ENCODE measurements around the gene PRDM5. TPM values are rescaled to one million over a fixed set of nuclear protein-coding genes. Genes with fewer than 3 reads are reported as not detected.

PRDM5 gene
- total RNA-seq, 6 experiments from 2014 or later, result 0.20 to 0.64 (median 0.36) TPM

GRCh38 chr4:120839334-120839973 lies 83.1 kb downstream of the PRDM5 start:
- no peak overlapping the region for H3K4me3 ChIP-seq
- H3K27ac ChIP-seq, result no peak overlapping the region
- H3K27me3 ChIP-seq, result no peaks in the 10 kb centered on the region
- H3K36me3 ChIP-seq, result no peaks in the 10 kb centered on the region
- TF ChIP-seq POLR2A (IDR thresholded peaks at IDR 0.05), result no peak
- TF ChIP-seq, protein P1, sequence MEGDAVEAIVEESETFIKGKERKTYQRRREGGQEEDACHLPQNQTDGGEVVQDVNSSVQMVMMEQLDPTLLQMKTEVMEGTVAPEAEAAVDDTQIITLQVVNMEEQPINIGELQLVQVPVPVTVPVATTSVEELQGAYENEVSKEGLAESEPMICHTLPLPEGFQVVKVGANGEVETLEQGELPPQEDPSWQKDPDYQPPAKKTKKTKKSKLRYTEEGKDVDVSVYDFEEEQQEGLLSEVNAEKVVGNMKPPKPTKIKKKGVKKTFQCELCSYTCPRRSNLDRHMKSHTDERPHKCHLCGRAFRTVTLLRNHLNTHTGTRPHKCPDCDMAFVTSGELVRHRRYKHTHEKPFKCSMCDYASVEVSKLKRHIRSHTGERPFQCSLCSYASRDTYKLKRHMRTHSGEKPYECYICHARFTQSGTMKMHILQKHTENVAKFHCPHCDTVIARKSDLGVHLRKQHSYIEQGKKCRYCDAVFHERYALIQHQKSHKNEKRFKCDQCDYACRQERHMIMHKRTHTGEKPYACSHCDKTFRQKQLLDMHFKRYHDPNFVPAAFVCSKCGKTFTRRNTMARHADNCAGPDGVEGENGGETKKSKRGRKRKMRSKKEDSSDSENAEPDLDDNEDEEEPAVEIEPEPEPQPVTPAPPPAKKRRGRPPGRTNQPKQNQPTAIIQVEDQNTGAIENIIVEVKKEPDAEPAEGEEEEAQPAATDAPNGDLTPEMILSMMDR (IDR thresholded peaks at IDR 0.05), result no peak
- H3K9me3 ChIP-seq, result no peaks in the 10 kb centered on the region
- ATAC-seq (peak in 1 of 4 donors; percentile 12), DNase-seq (no peak)
- WGBS (ENCODE audit: insufficient coverage, low coverage, low lambda C conversion rate, missing lambda C conversion rate), result 74% methylated on average over 3 of the region's 8 CpGs
- H3K4me1 ChIP-seq, result no peaks in the 10 kb centered on the region
- intact Hi-C loops (cut with DNase I), result no loop called here

GRCh38 chr4:120838784-120839183 lies 83.7 kb downstream of the PRDM5 start:
- Histone ChIP-seq H3K4me3 (no peak overlapping the region), H3K9me3 (no peaks in the 10 kb centered on the region), H3K27ac (no peak overlapping the region), H3K36me3 (no peaks in the 10 kb centered on the region), H3K27me3 (no peaks in the 10 kb centered on the region), H3K4me1 (no peaks in the 10 kb centered on the region)
- intact Hi-C loops (cut with DNase I), result no loop called here
- no peak for TF ChIP-seq POLR2A (IDR thresholded peaks at IDR 0.05)
- TF ChIP-seq, protein P1 (IDR thresholded peaks at IDR 0.05), result no peak
- no peak for DNase-seq
- no CpG with 5 or more reads among the region's 5 CpGs for WGBS (ENCODE audit: insufficient coverage, low coverage, low lambda C conversion rate, missing lambda C conversion rate)
- no peak for ATAC-seq

- Histone ChIP-seq H3K9me3 (no peaks in the 10 kb centered on the region), H3K36me3 (no peaks in the 10 kb centered on the region), H3K27ac (no peak overlapping the region), H3K27me3 (no peaks in the 10 kb centered on the region), H3K4me1 (no peaks in the 10 kb centered on the region), H3K4me3 (no peak overlapping the region)
- WGBS (ENCODE audit: insufficient coverage, low coverage, low lambda C conversion rate, missing lambda C conversion rate), result 67% methylated on average over 1 of the region's 1 CpG
- intact Hi-C loops (cut with DNase I), result no loop called here
- no peak for DNase-seq
- ATAC-seq, result no peak
- TF ChIP-seq, protein P1 (IDR thresholded peaks at IDR 0.05), result no peak
- TF ChIP-seq POLR2A (IDR thresholded peaks at IDR 0.05), result no peak
These were observed 84.9 kb downstream of the PRDM5 start for GRCh38 chr4:120837656-120838055.

DNA sequence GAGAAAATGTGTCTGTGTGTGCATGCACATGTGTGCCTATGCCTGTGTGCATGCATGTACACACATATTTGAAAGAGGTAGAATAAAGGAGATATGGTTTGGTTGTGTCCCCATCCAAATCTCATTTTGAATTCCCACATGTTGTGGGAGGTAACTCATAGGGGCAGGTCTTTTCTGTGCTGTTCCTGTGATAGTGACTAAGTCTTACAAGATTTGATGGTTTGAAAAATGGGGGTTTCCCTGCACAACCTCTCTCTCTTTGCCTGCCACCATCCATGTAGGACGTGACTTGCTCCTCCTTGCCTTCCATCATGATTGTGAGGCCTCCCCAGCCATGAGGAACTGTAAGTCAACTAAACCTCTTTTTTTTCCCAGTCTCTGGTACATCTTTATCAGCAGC lies 87.2 kb downstream of the PRDM5 start:
- Histone ChIP-seq H3K36me3 (no peaks in the 10 kb centered on the region), H3K27me3 (no peaks in the 10 kb centered on the region), H3K27ac (no peak overlapping the region), H3K4me3 (no peak overlapping the region), H3K4me1 (no peaks in the 10 kb centered on the region), H3K9me3 (no peaks in the 10 kb centered on the region)
- no peak for DNase-seq
- ATAC-seq, result no peak
- TF ChIP-seq, protein P1 (IDR thresholded peaks at IDR 0.05), result no peak
- TF ChIP-seq POLR2A (IDR thresholded peaks at IDR 0.05), result no peak
- 38% methylated on average over 1 of the region's 1 CpG for WGBS (ENCODE audit: insufficient coverage, low coverage, low lambda C conversion rate, missing lambda C conversion rate)
- intact Hi-C loops (cut with DNase I), result no loop called here

Data from right lobe of liver (tissue), 6 donors.